ENCODE measurements around the gene MKS1.
A peak's percentile ranks its signal among the peaks of the same experiment; 100 is the strongest.

Gene MKS1

GRCh38 chr17:58196610-58197009 lies 22.4 kb downstream of the MKS1 start:
- TF ChIP-seq CTCF (IDR thresholded peaks at IDR 0.05; ENCODE audit: low read length), result no peak
- TF ChIP-seq EZH2 (IDR thresholded peaks at IDR 0.05; ENCODE audit: borderline replicate concordance, low read length), result no peak
- Histone ChIP-seq H3F3A (ENCODE audit: insufficient read depth, low read length) (no peaks in the 10 kb centered on the region), H3K27ac (ENCODE audit: low read depth, low read length, poor library complexity, severe bottlenecking) (no peak overlapping the region), H3K27me3 (ENCODE audit: insufficient read depth, low read length) (peaks cover 5% of the 10 kb centered on the region; the same call in 1 of the 2 replicates), H3K9me3 (ENCODE audit: low read length) (no peaks in the 10 kb centered on the region), H3K4me2 (ENCODE audit: low read length) (no peak overlapping the region), H4K20me1 (ENCODE audit: insufficient read depth, low read length) (no peaks in the 10 kb centered on the region), H2AFZ (ENCODE audit: low read length) (no peak overlapping the region), H3K9me2 (ENCODE audit: low read depth, low read length) (no peaks in the 10 kb centered on the region), H3K4me3 (ENCODE audit: low read depth, low read length, poor library complexity, severe bottlenecking) (no peak overlapping the region), H3K9ac (ENCODE audit: low read length) (no peak overlapping the region), H3K4me1 (ENCODE audit: insufficient read depth, low read length, severe bottlenecking) (no peaks in the 10 kb centered on the region), H3K36me3 (ENCODE audit: insufficient read depth, low read length) (no peaks in the 10 kb centered on the region), H3K79me2 (ENCODE audit: insufficient read depth, low read length) (no peaks in the 10 kb centered on the region)

- no peaks in the 10 kb centered on the region for H3F3A ChIP-seq (ENCODE audit: insufficient read depth, low read length)
- no peaks in the 10 kb centered on the region for H4K20me1 ChIP-seq (ENCODE audit: insufficient read depth, low read length)
- no peak overlapping the region for H3K4me2 ChIP-seq (ENCODE audit: low read length)
- no peaks in the 10 kb centered on the region for H3K9me2 ChIP-seq (ENCODE audit: low read depth, low read length)
- H3K79me2 ChIP-seq (ENCODE audit: insufficient read depth, low read length), result no peaks in the 10 kb centered on the region
- no peak overlapping the region for H2AFZ ChIP-seq (ENCODE audit: low read length)
- no peaks in the 10 kb centered on the region for H3K9me3 ChIP-seq (ENCODE audit: low read length)
- no peak overlapping the region for H3K27ac ChIP-seq (ENCODE audit: low read depth, low read length, poor library complexity, severe bottlenecking)
- H3K27me3 ChIP-seq (ENCODE audit: insufficient read depth, low read length), result peaks cover 5% of the 10 kb centered on the region; the same call in 1 of the 2 replicates
- H3K4me3 ChIP-seq (ENCODE audit: low read depth, low read length, poor library complexity, severe bottlenecking), result no peak overlapping the region
- no peaks in the 10 kb centered on the region for H3K36me3 ChIP-seq (ENCODE audit: insufficient read depth, low read length)
- TF ChIP-seq EZH2 (IDR thresholded peaks at IDR 0.05; ENCODE audit: borderline replicate concordance, low read length), result no peak
- TF ChIP-seq CTCF (IDR thresholded peaks at IDR 0.05; ENCODE audit: low read length), result no peak
- no peak overlapping the region for H3K9ac ChIP-seq (ENCODE audit: low read length)
- no peaks in the 10 kb centered on the region for H3K4me1 ChIP-seq (ENCODE audit: insufficient read depth, low read length, severe bottlenecking)
Observed at GRCh38 chr17:58195518-58196123, 23.4 kb downstream of the MKS1 start.

GRCh38 chr17:58193641-58194255 lies 25.3 kb downstream of the MKS1 start:
- H3K4me2 ChIP-seq (ENCODE audit: low read length), result no peak overlapping the region
- H3K9me2 ChIP-seq (ENCODE audit: low read depth, low read length), result no peaks in the 10 kb centered on the region
- no peaks in the 10 kb centered on the region for H3F3A ChIP-seq (ENCODE audit: insufficient read depth, low read length)
- H3K9me3 ChIP-seq (ENCODE audit: low read length), result no peaks in the 10 kb centered on the region
- TF ChIP-seq CTCF (IDR thresholded peaks at IDR 0.05; ENCODE audit: low read length), result peak; percentile 30; the same call in 1 of the 2 replicates
- TF ChIP-seq EZH2 (IDR thresholded peaks at IDR 0.05; ENCODE audit: borderline replicate concordance, low read length), result no peak
- no peak overlapping the region for H2AFZ ChIP-seq (ENCODE audit: low read length)
- no peaks in the 10 kb centered on the region for H4K20me1 ChIP-seq (ENCODE audit: insufficient read depth, low read length)
- H3K27me3 ChIP-seq (ENCODE audit: insufficient read depth, low read length), result peaks cover 10% of the 10 kb centered on the region
- H3K36me3 ChIP-seq (ENCODE audit: insufficient read depth, low read length), result no peaks in the 10 kb centered on the region
- H3K27ac ChIP-seq (ENCODE audit: low read depth, low read length, poor library complexity, severe bottlenecking), result no peak overlapping the region
- no peak overlapping the region for H3K4me3 ChIP-seq (ENCODE audit: low read depth, low read length, poor library complexity, severe bottlenecking)
- H3K4me1 ChIP-seq (ENCODE audit: insufficient read depth, low read length, severe bottlenecking), result no peaks in the 10 kb centered on the region
- H3K79me2 ChIP-seq (ENCODE audit: insufficient read depth, low read length), result no peaks in the 10 kb centered on the region
- no peak overlapping the region for H3K9ac ChIP-seq (ENCODE audit: low read length)
